GM10266 (cell line): Measurements from ENCODE around the gene OR4S1.
"Not testable (repeated sequence)": the region's sequence is repeated elsewhere in the genome, so short reads cannot be mapped to it uniquely, and the experiment has no call there.

Source experiments
- DNase-seq: peaks from one replicate; pipeline ENCODE4 v3.0.0; 2012; ENCODE audit errors: extremely low spot score
- CTCF ChIP-seq: IDR thresholded peaks from 2 replicates; pipeline ENCODE4 v1.5.1; 2012; ENCODE audit warnings: mild to moderate bottlenecking, low read depth; ENCODE audit not compliant: control insufficient read depth, insufficient read depth; ENCODE audit errors: missing control alignments

Gene OR4S1

GRCh38 chr11:48341466-48341865 lies 35.4 kb downstream of the OR4S1 start:
- no peak for DNase-seq
- TF ChIP-seq CTCF = no peak

- not testable (repeated sequence) for DNase-seq
Measured at GRCh38 chr11:48342505-48342904, 36.5 kb downstream of the OR4S1 start.

- DNase-seq = not testable (repeated sequence)
Measured at GRCh38 chr11:48346286-48346685, 40.3 kb downstream of the OR4S1 start.

- no peak for DNase-seq
- no peak for TF ChIP-seq CTCF
Measured at GRCh38 chr11:48354013-48354412, 48.0 kb downstream of the OR4S1 start.

- no peak for DNase-seq
- TF ChIP-seq CTCF = no peak
Measured at GRCh38 chr11:48354677-48355076, 48.7 kb downstream of the OR4S1 start.
